Activated CD8-positive, alpha-beta T cell treated with anti-CD3 and anti-CD28 coated beads for 36 hours (primary cell): ENCODE results near the gene DCAF4. TPM values are rescaled to one million over a fixed set of nuclear protein-coding genes. Genes with fewer than 3 reads are reported as not detected.

Experiments
- ATAC-seq: fragments of 200-7000 bp; cut with Tn5 transposase; one replicate; pipeline ENCODE4 v1.10.0; 2021; ENCODE audit warnings: mild to moderate bottlenecking, moderate library complexity
- CTCF ChIA-PET: fragments of 350-600 bp; sonication (Branson Sonifier 250); formaldehyde crosslinking; loops from one replicate; lab custom pipeline; 2021; ENCODE audit warnings: antibody characterized with exemption; lab: Charles Lee
- POLR2A ChIA-PET: fragments of 350-600 bp; sonication (Branson Sonifier 250); formaldehyde crosslinking; loops from one replicate; lab custom pipeline; 2021; ENCODE audit warnings: antibody characterized with exemption; lab: Charles Lee
- DNase-seq: peaks from one replicate; pipeline ENCODE4 v3.0.0-alpha.2; 2020
- H3K27ac Mint-ChIP-seq: one replicate; pipeline ENCODE4 v1.8.0; 2021; ENCODE audit warnings: mild to moderate bottlenecking, mixed read lengths
- H3K27me3 Mint-ChIP-seq: one replicate; pipeline ENCODE4 v1.8.0; 2021; ENCODE audit warnings: mixed read lengths
- H3K36me3 Mint-ChIP-seq: one replicate; pipeline ENCODE4 v1.8.0; 2021; ENCODE audit warnings: low read depth, mixed read lengths
- H3K4me1 Mint-ChIP-seq: one replicate; pipeline ENCODE4 v1.8.0; 2021; ENCODE audit warnings: low read depth, mixed read lengths
- H3K4me3 Mint-ChIP-seq: one replicate; pipeline ENCODE4 v1.8.0; 2021; ENCODE audit warnings: mild to moderate bottlenecking, moderate library complexity, mixed read lengths
- H3K9me3 Mint-ChIP-seq: one replicate; pipeline ENCODE4 v1.8.0; 2021; ENCODE audit warnings: mixed read lengths
- CTCF ChIP-seq: fragments of 200-600 bp; IDR thresholded peaks from one replicate; pipeline ENCODE4 v1.8.0; 2022; ENCODE audit warnings: antibody characterized with exemption, mild to moderate bottlenecking
- intact Hi-C: fragments of 100-400 bp; cut with micrococcal nuclease; formaldehyde crosslinking; loops from one replicate; pipeline ENCODE4 v1.10.0; 2022
- total RNA-seq, 2 experiments: library from RNA; stranded (reverse); gene quantifications; one replicate each; pipeline ENCODE4 v1.2.3, GENCODE V29; 2021

Gene DCAF4
- total RNA-seq, 2 experiments from 2014 or later: 17.9 to 19.4 TPM

- ATAC-seq (no peak), DNase-seq (no peak)
- TF ChIP-seq CTCF: no peak
- Mint-ChIP-seq H3K27ac (no peak overlapping the region), H3K36me3 (peaks cover 18% of the 10 kb centered on the region), H3K4me3 (no peak overlapping the region), H3K4me1 (peaks cover 16% of the 10 kb centered on the region), H3K9me3 (peaks cover 2% of the 10 kb centered on the region), H3K27me3 (no peaks in the 10 kb centered on the region)
- intact Hi-C loops: no loop called here
- ChIA-PET POLR2A (no interaction called here), CTCF (interaction anchor here (1.4 kb wide), 1 partner anchor 60 kb away, joined by 5 read pairs; no protein-coding TSS in a partner anchor)
Observed at GRCh38 chr14:73008501-73008900, 82.2 kb downstream of the DCAF4 start.

Other genes with a start within 250 kb of the DCAF4 start
- under 1 TPM; 0.13 to 0.54 TPM for gene DPF3, start 32.4 kb upstream of the DCAF4 start, total RNA-seq
- 10 to 100 TPM in 1 of 2 experiments, 1 to 10 TPM in 1; 7.2 to 10.4 TPM for gene ZFYVE1, start 100.6 kb downstream of the DCAF4 start, total RNA-seq
- 100 to 1,000 TPM; 101 to 104 TPM for gene RBM25, start 132.1 kb downstream of the DCAF4 start, total RNA-seq
- 10 to 100 TPM; 23.1 to 23.2 TPM for gene PSEN1, start 210.0 kb downstream of the DCAF4 start, total RNA-seq